ENCODE measurements around the gene TTC12. TPM values are rescaled to one million over a fixed set of nuclear protein-coding genes. Genes with fewer than 3 reads are reported as not detected.

The TTC12 gene
- total and polyA plus RNA-seq, 2 of the 8 experiments (the other 6 are each of a cell fraction or from before 2014, with no cell fraction given) = 4.7 to 9.0 TPM

DNA sequence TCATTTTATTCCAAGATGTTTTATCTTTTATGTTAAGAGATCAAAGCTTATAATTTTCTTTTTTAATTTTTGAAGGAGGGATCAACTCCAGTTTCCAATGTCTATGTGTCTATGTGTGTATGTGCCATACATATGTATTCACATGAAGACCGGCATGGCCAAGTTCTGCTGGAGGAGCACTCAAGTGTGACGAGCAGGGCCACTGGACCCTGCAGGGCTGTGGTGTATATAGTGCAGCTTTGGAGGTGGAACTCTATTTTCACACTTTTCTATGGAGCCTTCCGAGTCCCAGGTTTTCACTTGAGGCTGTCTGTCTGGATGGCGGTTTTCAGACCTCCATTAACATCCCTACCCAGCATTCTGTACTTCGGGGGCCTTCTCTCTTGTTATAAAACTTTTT lies 36.5 kb upstream of the TTC12 start (continued):
- TF ChIP-seq TAF7 (optimal IDR thresholded peaks at IDR 0.05; ENCODE audit: borderline replicate concordance, low read depth, low read length) (no peak), SP4 (IDR thresholded peaks at IDR 0.05; ENCODE audit: low read length) (no peak), SP1 (IDR thresholded peaks at IDR 0.05; ENCODE audit: low read depth, low read length) (no peak), KDM5A (IDR thresholded peaks at IDR 0.05; ENCODE audit: low read length) (no peak)
